D721Med (cell line): ENCODE measurements around the gene ZNF554.

ENCODE experiments used
- DNase-seq: peaks from one replicate; pipeline ENCODE4 v3.0.0; 2011; ENCODE audit warnings: low spot score; ENCODE audit not compliant: insufficient read length
- FAIRE-seq: peaks from 2 replicates; lab custom pipeline; 2011; peaks lifted over from hg19 to GRCh38; lab: Jason Lieb, UNC
- CTCF ChIP-seq: IDR thresholded peaks from 2 replicates; pipeline ENCODE4 v1.5.1; 2012; ENCODE audit warnings: mild to moderate bottlenecking, control low read depth; ENCODE audit not compliant: insufficient read depth; ENCODE audit errors: missing control alignments

Gene ZNF554

GRCh38 chr19:2850256-2850925 lies 30.7 kb downstream of the ZNF554 start:
- FAIRE-seq = no peak
- TF ChIP-seq CTCF = no peak
- no peak for DNase-seq

- DNase-seq (no peak), FAIRE-seq (no peak)
- no peak for TF ChIP-seq CTCF
Observed at GRCh38 chr19:2852598-2852997, 32.9 kb downstream of the ZNF554 start.

GRCh38 chr19:2853015-2853606 lies 33.4 kb downstream of the ZNF554 start:
- FAIRE-seq (no peak), DNase-seq (no peak)
- TF ChIP-seq CTCF = no peak

- FAIRE-seq (no peak), DNase-seq (no peak)
- TF ChIP-seq CTCF = no peak
Observed at GRCh38 chr19:2854849-2855248, 35.2 kb downstream of the ZNF554 start.

- DNase-seq (no peak), FAIRE-seq (no peak)
- no peak for TF ChIP-seq CTCF
Observed at GRCh38 chr19:2856457-2857050, 36.9 kb downstream of the ZNF554 start.

- no peak for FAIRE-seq
- TF ChIP-seq CTCF = no peak
- no peak for DNase-seq
Observed at GRCh38 chr19:2858864-2859263, 39.2 kb downstream of the ZNF554 start.

GRCh38 chr19:2863816-2864215 lies 44.1 kb downstream of the ZNF554 start:
- FAIRE-seq = no peak
- no peak for TF ChIP-seq CTCF

More at GRCh38 chr19:2863816-2864215, 44.1 kb downstream of the ZNF554 start:
- DNase-seq = no peak
